ENCODE data around the gene TEX264.

- TF ChIP-seq ZNF70 (CRISPR knock-in tag; IDR thresholded peaks at IDR 0.05) (no peak), ARNTL (CRISPR knock-in tag; IDR thresholded peaks at IDR 0.05; ENCODE audit: borderline replicate concordance, low read depth) (no peak), CSDC2 (CRISPR knock-in tag; IDR thresholded peaks at IDR 0.05) (no peak), ZFP3 (CRISPR knock-in tag; IDR thresholded peaks at IDR 0.05) (no peak), ESRRG (CRISPR knock-in tag; IDR thresholded peaks at IDR 0.05) (no peak), ZFP30 (CRISPR knock-in tag; IDR thresholded peaks at IDR 0.05) (no peak), PATZ1 (CRISPR knock-in tag; IDR thresholded peaks at IDR 0.05; ENCODE audit: borderline replicate concordance) (no peak), TCF4 (CRISPR knock-in tag; IDR thresholded peaks at IDR 0.05; ENCODE audit: borderline replicate concordance) (no peak)
Observed at GRCh38 chr3:51678186-51678585, 7.1 kb downstream of the TEX264 start.

All from SK-N-SH treated with all-trans-retinoic acid at 6 μM for 48 hours (cell line).